Stimulated activated naive B cell treated with anti-CD40 and anti-IgM and Interleukin-4, amounts not matched to agents 10 μg/mL and 1 μg/mL and 100 μg/mL, for 72 hours (primary cell): ENCODE data around the gene GLT8D2.
A peak's percentile ranks its signal among the peaks of the same experiment; 100 is the strongest.

ENCODE experiments used
- ATAC-seq, 2 donors: fragments of 150-1000 bp; cut with Tn5 transposase; replicated peaks; 2 replicates each; pipeline ENCODE4 v1.10.0; 2021; ENCODE audit warnings: moderate library complexity in 1 of 2
- DNase-seq: peaks from one replicate; pipeline ENCODE4 v3.0.0; 2021
- H3K27ac Mint-ChIP-seq: one replicate; pipeline ENCODE4 v1.8.0; 2022; ENCODE audit warnings: mild to moderate bottlenecking, mixed read lengths
- H3K27me3 Mint-ChIP-seq, 2 donors: one replicate each; pipeline ENCODE4 v1.8.0; 2022; ENCODE audit warnings: mixed read lengths in 2 of 2
- H3K36me3 Mint-ChIP-seq, 2 donors: one replicate each; pipeline ENCODE4 v1.8.0; 2022; ENCODE audit warnings: mixed read lengths in 2 of 2, mild to moderate bottlenecking in 1 of 2
- H3K4me1 Mint-ChIP-seq, 2 donors: one replicate each; pipeline ENCODE4 v1.8.0; 2022; ENCODE audit warnings: mixed read lengths in 2 of 2, mild to moderate bottlenecking in 1 of 2
- H3K4me3 Mint-ChIP-seq, 2 donors: one replicate each; pipeline ENCODE4 v1.8.0; 2022; ENCODE audit warnings: mild to moderate bottlenecking in 2 of 2, mixed read lengths in 2 of 2, moderate library complexity in 1 of 2
- H3K9me3 Mint-ChIP-seq, 2 donors: one replicate each; pipeline ENCODE4 v1.8.0; 2022; ENCODE audit warnings: mixed read lengths in 2 of 2, mild to moderate bottlenecking in 1 of 2

GLT8D2 gene

GRCh38 chr12:104002686-104003085, 47.3 kb downstream of the GLT8D2 start:
- H3K27me3 Mint-ChIP-seq = peaks cover 19 to 56% of the 10 kb centered on the region in 2 donors
- H3K4me3 Mint-ChIP-seq = no peak overlapping the region
- ATAC-seq = no peak
- DNase-seq = no peak
- no peaks in the 10 kb centered on the region for H3K9me3 Mint-ChIP-seq
- no peak overlapping the region for H3K27ac Mint-ChIP-seq
- no peaks in the 10 kb centered on the region for H3K4me1 Mint-ChIP-seq
- no peaks in the 10 kb centered on the region for H3K36me3 Mint-ChIP-seq

- Mint-ChIP-seq H3K27me3 (peaks cover 24 to 54% of the 10 kb centered on the region in 2 donors), H3K4me3 (no peak overlapping the region), H3K9me3 (no peaks in the 10 kb centered on the region), H3K4me1 (no peaks in the 10 kb centered on the region), H3K27ac (no peak overlapping the region), H3K36me3 (no peaks in the 10 kb centered on the region)
- DNase-seq (no peak), ATAC-seq (no peak)
Measured at GRCh38 chr12:104000807-104001434, 49.1 kb downstream of the GLT8D2 start.

- no peaks in the 10 kb centered on the region for H3K4me1 Mint-ChIP-seq
- no peak overlapping the region for H3K4me3 Mint-ChIP-seq
- H3K9me3 Mint-ChIP-seq = no peaks in the 10 kb centered on the region
- ATAC-seq (no peak), DNase-seq (no peak)
- no peaks in the 10 kb centered on the region for H3K36me3 Mint-ChIP-seq
- no peak overlapping the region for H3K27ac Mint-ChIP-seq
- H3K27me3 Mint-ChIP-seq = peaks cover 21 to 35% of the 10 kb centered on the region in 2 donors
Measured at GRCh38 chr12:103998976-103999375, 51.0 kb downstream of the GLT8D2 start.

- no peaks in the 10 kb centered on the region for H3K4me1 Mint-ChIP-seq
- H3K27me3 Mint-ChIP-seq = peaks cover 16 to 22% of the 10 kb centered on the region in 2 donors
- no peak overlapping the region for H3K4me3 Mint-ChIP-seq
- H3K27ac Mint-ChIP-seq = no peak overlapping the region
- no peaks in the 10 kb centered on the region for H3K9me3 Mint-ChIP-seq
- DNase-seq = no peak
- H3K36me3 Mint-ChIP-seq = no peaks in the 10 kb centered on the region
- ATAC-seq = no peak
Measured at GRCh38 chr12:103997286-103997900, 52.6 kb downstream of the GLT8D2 start.

GRCh38 chr12:103996595-103996994, 53.4 kb downstream of the GLT8D2 start:
- ATAC-seq = no peak
- Mint-ChIP-seq H3K36me3 (no peaks in the 10 kb centered on the region), H3K9me3 (no peaks in the 10 kb centered on the region), H3K27ac (no peak overlapping the region), H3K4me3 (no peak overlapping the region), H3K27me3 (peaks cover 16 to 22% of the 10 kb centered on the region in 2 donors), H3K4me1 (no peaks in the 10 kb centered on the region)
- no peak for DNase-seq

- Mint-ChIP-seq H3K27me3 (peaks cover 4% of the 10 kb centered on the region in 2 donors), H3K36me3 (peaks cover 0 to 4% of the 10 kb centered on the region in 2 donors), H3K4me3 (no peak overlapping the region), H3K9me3 (no peaks in the 10 kb centered on the region), H3K27ac (no peak overlapping the region), H3K4me1 (no peaks in the 10 kb centered on the region)
- no peak for ATAC-seq
- DNase-seq = no peak
Measured at GRCh38 chr12:103994235-103994634, 55.8 kb downstream of the GLT8D2 start.

- no peak for DNase-seq
Measured at GRCh38 chr12:103986829-103987228, 63.2 kb downstream of the GLT8D2 start.

GRCh38 chr12:103978384-103978982, 71.5 kb downstream of the GLT8D2 start:
- Mint-ChIP-seq H3K4me3 (peak overlapping the region in 1 of 2 donors; percentile 3), H3K27ac (no peak overlapping the region)
- peak; percentile 91 to 98 for ATAC-seq

More at GRCh38 chr12:103986829-103987228, 63.2 kb downstream of the GLT8D2 start:
- no peaks in the 10 kb centered on the region for H3K27me3 Mint-ChIP-seq
- H3K9me3 Mint-ChIP-seq = no peaks in the 10 kb centered on the region
- no peak overlapping the region for H3K27ac Mint-ChIP-seq
- peaks cover 13 to 17% of the 10 kb centered on the region in 2 donors for H3K36me3 Mint-ChIP-seq
- ATAC-seq = no peak
- no peaks in the 10 kb centered on the region for H3K4me1 Mint-ChIP-seq
- no peak overlapping the region for H3K4me3 Mint-ChIP-seq

GRCh38 chr12:103975368-103975767, 74.6 kb downstream of the GLT8D2 start:
- H3K36me3 Mint-ChIP-seq = peaks cover 32 to 36% of the 10 kb centered on the region in 2 donors
- H3K4me3 Mint-ChIP-seq = no peak overlapping the region
- H3K27ac Mint-ChIP-seq = no peak overlapping the region
- DNase-seq (no peak), ATAC-seq (no peak)
- H3K4me1 Mint-ChIP-seq = peaks cover 32 to 44% of the 10 kb centered on the region in 2 donors
- H3K9me3 Mint-ChIP-seq = no peaks in the 10 kb centered on the region
- H3K27me3 Mint-ChIP-seq = no peaks in the 10 kb centered on the region

More at GRCh38 chr12:103978384-103978982, 71.5 kb downstream of the GLT8D2 start:
- Mint-ChIP-seq H3K36me3 (peaks cover 27 to 36% of the 10 kb centered on the region in 2 donors), H3K4me1 (peaks cover 24 to 31% of the 10 kb centered on the region in 2 donors), H3K27me3 (no peaks in the 10 kb centered on the region), H3K9me3 (no peaks in the 10 kb centered on the region)
- DNase-seq = peak; percentile 21

GRCh38 chr12:103973909-103974308, 76.1 kb downstream of the GLT8D2 start:
- H3K4me3 Mint-ChIP-seq = no peak overlapping the region
- H3K9me3 Mint-ChIP-seq = no peaks in the 10 kb centered on the region
- H3K36me3 Mint-ChIP-seq = peaks cover 25 to 36% of the 10 kb centered on the region in 2 donors
- H3K27ac Mint-ChIP-seq = no peak overlapping the region
- DNase-seq (no peak), ATAC-seq (no peak)
- peaks cover 37 to 43% of the 10 kb centered on the region in 2 donors for H3K4me1 Mint-ChIP-seq
- no peaks in the 10 kb centered on the region for H3K27me3 Mint-ChIP-seq

- Mint-ChIP-seq H3K27me3 (no peaks in the 10 kb centered on the region), H3K36me3 (peaks cover 15 to 32% of the 10 kb centered on the region in 2 donors), H3K9me3 (no peaks in the 10 kb centered on the region), H3K4me3 (no peak overlapping the region), H3K27ac (no peak overlapping the region), H3K4me1 (peaks cover 34 to 55% of the 10 kb centered on the region in 2 donors)
- DNase-seq (no peak), ATAC-seq (no peak)
Measured at GRCh38 chr12:103969391-103969790, 80.6 kb downstream of the GLT8D2 start.

GRCh38 chr12:103966736-103967135, 83.3 kb downstream of the GLT8D2 start:
- no peak for ATAC-seq
- no peaks in the 10 kb centered on the region for H3K9me3 Mint-ChIP-seq
- H3K4me3 Mint-ChIP-seq = peak overlapping the region; percentile 93 to 98
- DNase-seq = no peak
- H3K36me3 Mint-ChIP-seq = peaks cover 13 to 33% of the 10 kb centered on the region in 2 donors
- H3K4me1 Mint-ChIP-seq = peaks cover 27 to 48% of the 10 kb centered on the region in 2 donors
- peak overlapping the region; percentile 99 for H3K27ac Mint-ChIP-seq
- H3K27me3 Mint-ChIP-seq = no peaks in the 10 kb centered on the region

- H3K36me3 Mint-ChIP-seq = peaks cover 9 to 29% of the 10 kb centered on the region in 2 donors
Measured at GRCh38 chr12:103965590-103966504, 84.1 kb downstream of the GLT8D2 start, which contains the start of gene TDG. TDG (plus strand) TSS chr12:103965872; CDS start chr12:103966038, 166 bp downstream.

GRCh38 chr12:103965255-103965589, 84.8 kb downstream of the GLT8D2 start:
- no peak for ATAC-seq
- Mint-ChIP-seq H3K9me3 (no peaks in the 10 kb centered on the region), H3K36me3 (peaks cover 9 to 29% of the 10 kb centered on the region in 2 donors)

More at GRCh38 chr12:103965590-103966504, 84.1 kb downstream of the GLT8D2 start, which contains the start of gene TDG:
- Mint-ChIP-seq H3K4me3 (peak within 1 kb of the TSS; percentile 93 to 98), H3K9me3 (no peaks in the 10 kb centered on the region), H3K27ac (peak within 1 kb of the TSS; percentile 99), H3K27me3 (no peaks in the 10 kb centered on the region), H3K4me1 (peaks cover 24 to 41% of the 10 kb centered on the region in 2 donors)
- ATAC-seq = peak; percentile 96 to 97
- DNase-seq = peak; percentile 98

More at GRCh38 chr12:103965255-103965589, 84.8 kb downstream of the GLT8D2 start:
- Mint-ChIP-seq H3K27ac (peak overlapping the region; percentile 99), H3K4me3 (peak overlapping the region; percentile 93 to 98), H3K4me1 (peaks cover 23 to 41% of the 10 kb centered on the region in 2 donors), H3K27me3 (no peaks in the 10 kb centered on the region)
- no peak for DNase-seq
